Retina (tissue), 1 donor: ENCODE results near the gene CD40LG.

Experiments
- DNase-seq: peaks from one replicate; pipeline ENCODE4 v3.0.0-alpha.2; 2016

The CD40LG gene

DNA sequence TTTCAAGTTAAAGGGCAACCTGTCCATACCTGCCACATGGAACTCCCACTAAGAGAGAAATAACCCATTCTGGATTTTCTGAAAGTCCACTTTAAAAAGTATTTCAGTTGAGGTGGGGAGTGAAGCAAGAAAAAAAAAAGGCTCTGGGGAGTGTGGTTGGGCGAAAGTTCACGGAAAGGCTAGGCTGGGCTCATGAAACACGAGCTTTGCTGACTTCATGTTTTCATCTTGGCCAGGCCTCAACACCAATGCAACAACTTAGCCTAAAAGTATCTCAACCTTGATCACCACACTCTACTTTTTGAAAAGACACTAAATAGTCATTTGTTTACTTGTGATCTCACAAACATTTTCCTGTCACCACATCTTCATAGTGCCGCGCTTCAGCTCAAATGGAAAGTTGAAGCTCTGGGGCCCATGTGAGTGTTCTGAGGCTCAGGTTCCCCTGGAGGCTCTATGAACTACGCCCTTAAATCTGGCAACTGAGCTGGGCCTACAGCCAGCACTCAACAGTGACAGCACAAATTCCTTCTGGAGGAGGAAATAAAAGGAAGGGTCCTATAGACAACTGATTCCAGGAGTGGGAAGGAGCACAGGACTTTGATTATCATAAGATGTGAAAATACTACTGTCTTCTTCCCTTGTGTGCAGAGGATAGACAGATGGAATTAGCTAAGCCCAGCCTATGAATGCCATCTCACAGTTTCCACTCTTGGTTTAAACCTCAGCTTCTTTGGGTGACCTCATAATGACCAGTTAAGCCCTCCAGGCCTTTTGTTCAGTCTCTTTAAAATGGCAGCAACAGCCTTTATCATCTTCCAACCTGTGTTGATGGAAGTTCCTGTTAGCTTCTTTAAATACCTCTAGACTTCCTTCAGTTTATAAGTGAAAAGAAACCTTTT is 5.1 kb downstream of the CD40LG start:
- DNase-seq: no peak

DNA sequence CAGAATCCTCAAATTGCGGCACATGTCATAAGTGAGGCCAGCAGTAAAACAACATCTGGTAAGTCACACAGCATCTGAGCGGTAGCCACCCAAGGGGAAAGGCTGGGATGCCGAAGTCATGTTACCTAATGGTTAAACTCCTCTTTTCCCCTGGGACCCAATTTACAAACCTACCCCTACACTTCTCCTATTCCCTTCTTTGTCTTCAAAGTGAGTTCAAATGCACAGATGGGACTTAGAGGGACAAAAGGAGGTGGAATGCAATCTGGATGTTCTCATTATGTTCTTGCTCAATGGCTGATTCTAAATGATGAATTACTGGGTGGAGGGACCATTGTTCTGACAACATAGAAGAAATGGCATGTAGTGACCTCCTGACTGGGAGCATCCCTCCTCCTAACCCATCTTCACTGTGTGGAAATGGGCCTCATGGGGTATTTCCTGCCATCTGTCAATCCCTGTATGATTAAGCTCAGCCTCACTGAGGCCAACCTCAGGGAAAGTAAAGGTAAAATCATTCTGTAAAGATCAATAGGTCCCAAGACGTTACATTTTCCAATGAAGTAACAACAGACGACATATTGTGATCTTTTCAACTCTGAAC is 8.5 kb downstream of the CD40LG start:
- DNase-seq: no peak

DNA sequence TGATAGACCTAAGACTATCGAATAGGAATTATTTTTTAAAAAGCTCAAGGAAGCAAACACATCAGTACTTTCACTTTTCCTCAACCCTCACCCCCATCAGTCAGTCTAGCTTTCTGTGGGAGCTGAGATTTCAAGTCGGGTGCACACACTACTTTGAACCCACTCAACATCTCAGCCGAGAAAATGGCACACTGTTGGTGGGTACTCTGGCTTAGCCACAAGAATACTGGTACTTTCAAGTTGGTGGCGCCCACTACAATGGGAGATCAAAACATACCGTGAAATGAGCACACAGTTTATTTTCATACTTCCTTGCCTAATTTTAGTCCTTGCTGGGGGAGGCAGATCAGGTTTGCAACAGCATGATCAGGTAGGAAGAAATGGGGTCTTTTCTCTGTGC is 10.2 kb downstream of the CD40LG start:
- no peak for DNase-seq

DNA sequence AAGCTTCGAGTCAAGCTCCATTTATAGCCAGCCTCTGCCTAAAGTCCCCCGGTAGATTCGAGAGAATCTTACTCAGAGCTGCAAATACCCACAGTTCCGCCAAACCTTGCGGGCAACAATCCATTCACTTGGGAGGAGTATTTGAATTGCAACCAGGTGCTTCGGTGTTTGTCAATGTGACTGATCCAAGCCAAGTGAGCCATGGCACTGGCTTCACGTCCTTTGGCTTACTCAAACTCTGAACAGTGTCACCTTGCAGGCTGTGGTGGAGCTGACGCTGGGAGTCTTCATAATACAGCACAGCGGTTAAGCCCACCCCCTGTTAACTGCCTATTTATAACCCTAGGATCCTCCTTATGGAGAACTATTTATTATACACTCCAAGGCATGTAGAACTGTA is 11.2 kb downstream of the CD40LG start:
- DNase-seq: no peak

DNA sequence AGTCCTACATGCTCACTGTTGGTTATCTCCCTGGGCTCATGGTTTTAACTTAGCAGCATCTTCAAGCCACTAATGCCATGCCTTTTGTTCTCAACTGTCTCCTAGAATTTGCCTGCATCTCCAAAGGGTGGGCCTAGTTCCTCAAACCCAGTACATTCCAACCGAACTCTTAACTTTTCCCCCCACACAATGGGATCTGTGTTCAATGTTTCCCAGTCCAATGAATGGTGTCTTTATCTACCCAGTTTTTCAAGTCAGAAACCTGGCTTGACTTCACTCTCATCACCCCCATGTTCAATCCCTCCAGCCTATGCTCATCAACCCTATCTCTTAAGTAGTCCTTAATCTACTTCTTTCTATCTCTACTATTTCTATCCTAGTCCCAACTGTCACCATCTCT is 12.9 kb downstream of the CD40LG start:
- no peak for DNase-seq

DNA sequence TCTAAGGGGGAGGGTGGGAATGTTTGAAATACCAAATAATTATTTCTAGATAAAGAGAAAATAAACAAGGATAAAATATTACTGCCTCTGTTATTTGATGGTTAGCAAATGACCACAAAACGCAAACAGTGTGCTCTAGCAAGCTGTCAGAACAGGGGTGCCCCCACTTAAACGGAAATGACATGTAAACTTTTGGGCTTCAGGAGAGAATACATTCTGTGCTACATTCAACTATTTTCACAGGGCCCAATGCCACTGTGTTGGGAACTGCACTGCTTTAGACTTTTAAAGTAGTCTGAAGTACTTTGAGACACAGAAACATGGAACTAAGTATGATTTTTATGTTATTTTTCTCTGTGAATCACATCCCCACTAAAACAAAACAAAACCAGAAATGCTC is 14.1 kb downstream of the CD40LG start:
- no peak for DNase-seq

DNA sequence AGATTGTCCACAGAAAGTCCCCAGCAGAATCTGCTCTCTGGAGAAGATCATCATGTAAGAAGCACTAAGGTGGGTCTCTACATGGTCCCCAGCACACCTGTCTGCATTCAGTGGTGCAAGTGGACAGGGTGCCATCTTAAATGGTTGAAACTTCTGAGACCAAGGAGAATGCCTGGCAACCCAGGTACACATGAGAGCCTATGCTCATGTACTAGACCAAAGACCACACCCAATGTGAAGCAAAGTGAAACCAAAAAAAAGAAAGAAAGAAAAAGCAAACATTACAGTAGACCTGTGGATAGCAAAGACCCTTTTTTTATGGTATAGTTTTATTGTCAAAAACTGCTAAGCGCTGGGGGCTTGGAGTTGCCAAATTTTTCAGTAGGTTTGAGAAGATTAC is 15.0 kb downstream of the CD40LG start:
- DNase-seq: no peak

DNA sequence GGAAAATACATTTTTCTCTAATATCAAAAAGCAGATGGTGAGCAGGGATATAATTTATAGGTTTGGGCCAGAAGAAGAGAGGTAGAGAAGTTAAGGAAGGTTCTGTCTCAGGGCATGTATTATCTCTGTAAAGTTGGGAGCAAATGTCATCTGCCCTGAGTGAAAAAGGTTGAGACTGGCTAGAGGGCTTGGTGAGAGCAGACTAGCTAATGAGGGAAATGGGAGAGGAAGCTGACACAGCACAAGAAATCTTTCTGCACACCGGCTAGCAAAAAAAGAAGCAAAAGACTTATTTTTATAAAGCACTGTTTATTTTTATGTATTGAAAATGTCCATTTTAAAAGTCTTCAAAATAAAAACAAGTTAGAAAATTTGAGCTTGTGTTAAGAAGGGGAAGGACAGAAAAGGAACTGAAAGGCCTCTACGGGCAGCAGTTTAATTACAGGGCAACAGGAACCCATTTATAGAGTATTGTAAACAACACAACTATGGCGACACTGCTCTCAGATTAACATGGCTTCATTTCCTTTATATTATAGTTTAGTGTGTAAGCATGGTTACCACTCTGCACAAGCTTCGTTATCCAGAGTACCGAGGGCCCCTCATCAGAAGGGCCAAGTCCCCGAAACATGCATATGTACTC is 17.4 kb downstream of the CD40LG start:
- no peak for DNase-seq

DNA sequence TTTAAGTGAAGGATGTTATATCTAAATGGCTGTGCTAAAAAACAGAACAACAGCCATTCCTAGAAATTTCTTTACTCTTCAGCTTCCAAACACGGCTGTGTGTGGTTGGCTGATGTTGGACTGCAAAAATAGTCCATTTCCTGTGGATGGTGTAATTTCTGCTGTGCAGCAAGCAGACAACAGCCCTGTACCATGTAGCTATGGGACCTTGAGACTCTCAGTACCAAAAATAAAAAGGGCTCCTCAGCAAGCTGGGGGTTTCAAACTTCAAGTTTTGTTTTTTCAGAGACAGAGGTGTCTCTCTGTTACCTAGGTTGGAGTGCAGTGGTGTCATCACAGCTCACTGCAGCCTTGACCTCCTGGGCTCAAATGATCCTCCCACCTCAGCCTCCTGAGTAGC is 18.1 kb downstream of the CD40LG start:
- DNase-seq: no peak

DNA sequence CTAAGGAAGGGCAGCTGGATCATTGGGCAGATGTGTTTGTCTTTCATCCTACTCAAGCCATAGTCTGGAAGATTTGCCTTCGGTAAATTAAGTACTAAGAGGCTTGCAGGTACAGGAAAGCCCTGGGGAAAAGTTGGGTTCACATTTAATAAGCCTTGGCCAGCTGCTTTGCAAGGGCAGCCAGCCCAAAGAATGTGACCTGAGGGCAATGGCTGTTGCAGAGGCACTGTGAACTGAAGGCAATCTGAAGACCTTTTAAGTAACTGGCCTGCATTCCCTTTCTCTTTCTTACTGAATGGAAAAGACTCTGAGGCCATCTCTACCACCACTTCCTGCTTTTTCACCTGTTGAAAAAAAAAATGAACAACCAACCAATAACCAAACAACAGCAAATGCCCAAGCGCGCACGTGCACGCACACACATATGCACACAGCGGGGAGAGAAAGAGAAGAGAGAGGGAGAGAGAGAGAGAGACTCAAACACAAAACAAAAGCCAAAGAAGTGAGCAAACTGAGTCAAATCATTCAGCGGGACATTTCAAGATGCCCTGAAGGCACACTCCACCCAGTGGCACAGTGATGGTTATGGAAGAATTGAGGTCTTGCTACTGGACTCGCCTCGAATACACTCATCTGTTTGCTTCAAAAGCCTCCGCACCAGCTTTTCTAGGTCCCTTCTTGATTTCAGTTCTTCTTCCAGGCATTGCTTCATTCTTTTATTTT is 19.6 kb downstream of the CD40LG start:
- DNase-seq: no peak

DNA sequence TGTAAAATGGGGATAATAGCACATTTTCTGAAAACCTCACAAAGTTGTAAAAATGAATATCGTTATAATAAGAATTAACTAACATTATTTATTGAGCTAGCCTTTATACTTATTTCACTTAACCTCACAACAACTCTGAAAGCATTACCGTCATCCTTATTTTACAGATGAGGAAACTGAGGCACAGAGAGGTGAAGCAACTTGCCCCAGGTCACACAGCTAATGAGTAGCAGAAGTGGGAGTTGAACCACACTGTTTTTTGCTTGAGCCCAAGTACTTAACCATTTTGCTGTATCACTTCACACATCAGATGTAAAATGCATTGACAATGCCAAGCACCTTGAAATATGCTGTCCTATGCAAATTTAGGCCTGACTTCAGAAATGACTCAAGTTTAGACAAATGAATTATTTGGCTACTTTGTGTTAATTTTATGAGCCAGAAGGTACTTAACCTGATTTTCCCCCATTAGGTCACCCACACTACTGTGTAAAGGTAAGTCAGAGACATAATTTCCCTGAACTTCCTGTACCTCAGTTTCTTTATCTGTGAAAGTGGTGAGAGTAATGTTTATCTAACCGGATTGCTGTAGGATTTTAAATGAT is 23.1 kb downstream of the CD40LG start:
- DNase-seq: no peak

DNA sequence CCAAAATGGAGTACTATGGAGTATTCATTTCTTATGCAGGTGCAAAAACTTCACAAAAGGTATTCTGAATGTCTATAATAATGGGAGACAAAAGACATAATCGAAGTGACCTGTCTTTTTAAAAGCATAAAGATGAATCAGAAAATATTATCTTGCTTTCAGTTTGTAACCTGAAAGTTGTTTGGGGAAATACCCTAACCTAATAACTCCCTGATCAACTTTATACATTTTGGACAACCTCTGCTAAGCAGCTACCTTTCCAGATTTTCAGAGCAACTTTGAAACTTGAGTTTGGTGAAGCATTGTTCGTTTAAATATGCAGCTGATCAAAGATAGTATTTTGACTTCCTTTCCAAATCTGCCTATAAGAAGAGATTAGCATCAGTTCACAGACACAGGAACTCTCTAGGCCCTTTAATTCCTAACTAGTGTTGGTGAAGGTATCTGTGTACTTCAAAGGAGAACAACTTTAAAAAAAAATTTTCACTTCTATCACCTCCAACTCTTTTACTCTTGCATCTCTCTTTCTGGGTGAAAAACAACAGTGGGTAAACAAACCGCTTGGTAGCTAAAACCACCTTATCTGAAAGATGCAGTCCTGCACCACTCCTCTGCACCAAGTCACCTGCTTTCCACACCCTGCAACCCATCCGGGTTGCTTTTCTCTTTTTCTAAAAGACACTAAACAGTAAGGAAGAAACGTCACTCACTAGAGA is 26.5 kb downstream of the CD40LG start:
- DNase-seq: no peak

DNA sequence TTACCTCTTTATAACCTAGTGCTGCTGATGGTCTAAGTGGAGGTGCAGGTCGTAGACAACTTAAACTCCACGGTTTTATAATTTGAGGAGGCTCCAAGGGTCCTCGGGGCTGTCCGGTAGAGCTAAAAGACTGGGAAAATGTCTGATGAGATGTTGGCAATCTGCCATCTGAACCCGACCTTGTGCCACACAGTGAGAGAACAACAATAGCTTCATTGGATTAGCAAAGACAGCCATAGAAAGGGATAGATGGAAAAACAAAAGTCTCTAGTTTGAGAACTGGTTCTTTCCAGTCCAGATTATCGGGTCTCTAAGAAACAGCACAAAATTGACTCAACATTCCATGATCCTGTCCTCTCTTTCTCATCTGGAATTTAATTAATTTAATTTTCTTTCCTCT is 31.6 kb downstream of the CD40LG start:
- DNase-seq: no peak

DNA sequence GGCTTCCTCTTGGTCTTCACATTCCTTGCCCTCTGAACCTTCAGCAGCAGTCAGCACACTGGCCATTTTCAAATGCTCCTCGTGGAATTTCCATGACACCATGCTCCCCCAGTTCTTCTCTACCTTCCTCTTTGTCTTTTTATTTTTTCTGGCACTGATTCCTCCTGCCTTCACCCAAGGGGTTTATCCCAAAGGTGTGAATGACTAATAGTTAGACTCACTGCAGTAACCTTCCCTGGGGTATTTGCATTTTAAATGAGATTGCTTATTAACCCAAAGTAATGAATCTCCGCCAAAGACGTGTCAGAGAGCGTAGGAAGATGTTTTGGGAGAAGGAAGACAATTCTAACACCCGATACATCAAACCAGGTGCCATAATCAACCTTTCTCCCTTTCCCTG is 36.2 kb downstream of the CD40LG start:
- no peak for DNase-seq

DNA sequence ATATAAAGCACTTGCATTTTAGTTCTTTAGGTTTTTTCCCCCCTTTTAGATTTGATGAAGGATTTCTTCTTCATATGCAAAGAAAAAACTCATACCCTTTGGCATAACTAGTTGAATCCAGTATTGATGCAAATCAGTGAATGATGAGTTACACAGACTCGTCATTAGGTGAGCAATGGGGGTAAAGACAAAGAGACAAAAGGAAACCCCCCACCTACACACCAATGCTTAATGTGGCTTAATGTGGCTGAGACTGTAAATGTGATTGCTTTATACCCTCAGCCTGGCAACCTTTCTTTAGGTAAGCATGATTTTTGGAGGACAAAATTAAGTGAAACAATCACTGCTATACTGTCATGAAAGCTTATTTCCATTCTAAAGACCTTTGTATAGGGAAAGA is 39.5 kb downstream of the CD40LG start:
- no peak for DNase-seq

DNA sequence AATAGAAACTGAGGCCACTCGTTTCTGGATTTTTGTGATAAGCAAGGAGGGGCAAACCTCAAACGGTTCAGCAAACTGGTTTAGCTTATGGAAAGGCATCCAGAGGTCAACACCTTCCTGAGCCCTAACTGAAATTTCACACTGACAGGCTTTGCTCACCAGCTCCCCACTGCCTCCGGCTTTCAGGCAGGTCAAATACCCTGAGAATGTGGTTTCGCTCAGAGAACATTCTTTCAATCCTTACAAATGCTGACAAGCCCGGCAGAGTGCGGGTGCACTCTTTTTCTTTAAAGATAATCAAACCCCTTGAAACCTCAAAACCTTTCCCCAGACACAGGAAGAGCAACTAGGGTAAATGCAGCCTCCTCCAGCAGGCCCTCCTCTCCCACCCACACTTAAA is 41.5 kb downstream of the CD40LG start:
- no peak for DNase-seq

DNA sequence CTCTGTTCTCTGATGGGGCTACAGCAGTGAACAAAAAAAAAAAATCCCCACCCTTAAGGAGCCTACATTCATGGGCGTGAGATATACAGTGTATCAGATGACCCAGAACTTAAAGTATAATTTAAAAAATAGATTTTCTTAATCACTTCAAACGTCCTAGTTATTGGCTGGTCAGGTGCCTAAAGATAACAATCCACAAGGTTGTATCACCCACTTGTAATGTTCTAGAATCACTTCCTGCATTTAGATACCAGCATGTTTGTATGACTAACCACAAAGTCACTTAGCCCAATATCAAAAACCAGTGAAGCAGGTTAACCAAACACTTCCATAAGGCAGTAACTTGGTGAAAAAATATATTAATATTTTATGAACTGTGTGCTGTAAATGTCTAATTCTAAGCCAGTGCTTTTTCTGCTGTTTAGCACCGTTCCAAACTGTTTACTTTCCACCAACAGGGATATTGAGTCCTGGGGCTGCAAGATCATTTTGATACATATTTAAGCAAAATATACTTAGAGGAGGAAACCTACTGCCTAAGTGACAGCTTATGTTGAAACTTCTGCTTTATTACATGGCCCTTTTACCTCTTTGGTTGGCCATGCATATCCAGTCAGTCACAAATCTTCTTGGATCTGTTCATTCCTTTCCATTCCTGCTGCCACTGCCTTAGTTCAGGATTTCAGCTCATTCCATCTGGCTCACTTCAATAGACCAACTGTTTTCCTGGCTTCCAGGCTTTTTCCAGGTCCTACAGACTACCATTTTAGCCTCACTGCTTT is 43.3 kb downstream of the CD40LG start:
- no peak for DNase-seq

DNA sequence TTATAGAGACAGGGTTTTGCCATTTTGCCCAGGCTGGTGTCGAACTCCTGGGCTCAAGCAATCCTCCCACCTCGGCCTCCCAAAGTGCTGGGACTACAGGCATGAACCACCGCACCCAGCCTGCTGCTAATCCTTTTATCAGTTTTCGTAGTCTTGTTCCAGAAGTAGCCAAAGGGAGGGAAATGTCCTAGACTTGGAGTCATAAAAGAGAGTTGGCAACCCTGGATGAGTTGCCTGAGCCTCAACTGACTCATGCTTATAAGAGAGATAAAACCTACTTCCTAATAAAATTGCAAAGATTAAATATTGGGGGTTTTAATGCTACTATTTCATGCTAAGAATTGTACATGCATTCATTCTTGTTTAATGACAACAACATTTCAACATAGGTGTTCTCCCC is 44.3 kb downstream of the CD40LG start:
- DNase-seq: no peak

DNA sequence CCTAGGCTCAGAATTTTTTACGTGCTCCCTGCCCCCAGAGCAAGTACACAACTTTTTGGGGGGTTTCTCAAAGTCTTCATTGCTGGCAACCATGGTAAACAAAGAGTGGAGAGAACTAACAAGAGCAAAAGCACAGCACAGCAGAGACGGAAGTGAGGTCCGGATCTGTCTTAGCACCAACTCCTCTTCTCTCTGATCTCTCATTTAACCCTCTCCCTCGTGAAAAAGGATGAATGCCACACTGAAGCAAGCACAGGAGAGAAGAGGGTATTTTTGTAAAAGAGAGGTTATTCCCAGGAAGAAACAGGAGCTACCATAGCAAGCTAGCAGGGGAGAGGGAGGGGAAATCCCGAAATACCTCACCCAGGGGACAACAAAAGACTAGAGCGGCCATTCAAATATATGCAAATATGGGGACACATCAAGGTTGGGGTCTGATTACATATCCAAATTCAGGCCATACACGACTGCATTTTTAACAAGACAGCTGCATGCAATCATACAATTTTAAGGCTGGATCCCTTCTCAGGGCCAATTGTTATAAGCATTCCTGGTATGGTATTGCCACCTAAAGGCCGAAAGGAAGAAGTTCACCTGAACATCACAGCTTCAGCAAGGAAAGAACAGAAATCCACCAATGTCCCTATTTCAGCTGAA is 46.6 kb downstream of the CD40LG start:
- DNase-seq: peak; percentile 46

DNA sequence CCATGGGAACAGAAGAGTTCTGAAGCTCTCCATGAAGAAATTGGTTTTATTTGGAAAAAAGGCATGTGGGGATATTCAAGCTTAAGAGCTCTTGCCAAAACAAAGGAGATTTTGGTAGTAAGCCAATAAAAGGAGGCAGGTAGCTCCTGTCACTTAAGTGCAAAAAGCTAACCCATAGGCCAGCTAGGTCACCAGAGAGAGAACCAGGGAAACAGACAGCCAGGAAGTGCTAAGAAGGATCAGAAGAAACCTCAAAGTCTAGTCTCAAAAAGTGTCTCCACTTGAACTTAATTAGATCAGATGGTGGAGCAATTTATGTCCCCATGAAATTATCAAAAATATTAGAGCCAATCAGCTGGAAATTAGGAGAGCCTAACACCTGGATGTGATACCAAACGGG is 49.2 kb downstream of the CD40LG start:
- no peak for DNase-seq

DNA sequence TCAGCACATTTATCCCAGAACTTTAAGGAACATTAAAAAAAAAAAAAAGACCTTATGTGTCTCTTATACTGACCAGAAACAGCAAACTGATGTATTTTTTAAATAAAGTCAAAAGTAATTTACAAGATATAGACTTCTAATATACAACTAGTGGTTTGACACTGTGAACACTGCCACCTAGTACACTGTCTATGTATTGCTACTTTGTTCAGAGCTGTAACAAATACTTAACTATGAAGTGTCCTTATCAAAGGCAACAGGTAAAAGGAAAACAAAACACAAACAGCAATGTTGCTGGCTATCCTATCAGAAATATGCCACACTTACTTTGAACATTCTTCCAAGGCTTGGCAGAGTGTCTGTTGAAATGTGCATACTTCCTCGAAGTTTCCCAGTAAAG is 60.4 kb downstream of the CD40LG start:
- no peak for DNase-seq
